ENCODE results near the gene CXCL6.

DNA sequence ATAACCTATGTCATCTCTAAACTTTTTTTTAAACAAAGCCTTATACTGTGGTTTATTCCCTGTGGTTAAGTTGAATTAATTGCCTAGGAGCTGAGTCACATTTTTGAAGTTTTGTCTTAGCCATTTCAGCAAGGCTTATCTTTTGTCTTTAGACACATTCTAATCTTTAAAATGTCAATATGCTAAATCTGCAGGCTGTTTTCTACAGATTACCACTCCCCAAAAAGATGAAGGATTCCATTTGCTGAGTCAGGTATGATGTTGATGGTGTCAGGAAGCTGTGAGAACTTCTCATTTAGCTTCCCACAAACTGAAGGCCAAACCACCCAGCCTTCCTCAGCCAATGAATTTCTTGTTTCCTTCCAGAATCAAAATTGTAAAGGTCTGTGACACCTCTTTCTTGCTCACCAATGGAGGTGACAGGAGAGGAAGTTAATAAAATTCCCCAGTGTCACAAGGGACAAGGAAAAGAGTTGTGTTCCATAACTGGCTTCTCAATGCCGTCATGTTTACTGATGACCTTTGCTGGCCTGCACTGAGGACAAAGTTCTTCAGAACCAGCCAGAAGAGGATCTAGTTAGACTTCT lies 3.7 kb upstream of the CXCL6 start:
- TF ChIP-seq, protein P1, sequence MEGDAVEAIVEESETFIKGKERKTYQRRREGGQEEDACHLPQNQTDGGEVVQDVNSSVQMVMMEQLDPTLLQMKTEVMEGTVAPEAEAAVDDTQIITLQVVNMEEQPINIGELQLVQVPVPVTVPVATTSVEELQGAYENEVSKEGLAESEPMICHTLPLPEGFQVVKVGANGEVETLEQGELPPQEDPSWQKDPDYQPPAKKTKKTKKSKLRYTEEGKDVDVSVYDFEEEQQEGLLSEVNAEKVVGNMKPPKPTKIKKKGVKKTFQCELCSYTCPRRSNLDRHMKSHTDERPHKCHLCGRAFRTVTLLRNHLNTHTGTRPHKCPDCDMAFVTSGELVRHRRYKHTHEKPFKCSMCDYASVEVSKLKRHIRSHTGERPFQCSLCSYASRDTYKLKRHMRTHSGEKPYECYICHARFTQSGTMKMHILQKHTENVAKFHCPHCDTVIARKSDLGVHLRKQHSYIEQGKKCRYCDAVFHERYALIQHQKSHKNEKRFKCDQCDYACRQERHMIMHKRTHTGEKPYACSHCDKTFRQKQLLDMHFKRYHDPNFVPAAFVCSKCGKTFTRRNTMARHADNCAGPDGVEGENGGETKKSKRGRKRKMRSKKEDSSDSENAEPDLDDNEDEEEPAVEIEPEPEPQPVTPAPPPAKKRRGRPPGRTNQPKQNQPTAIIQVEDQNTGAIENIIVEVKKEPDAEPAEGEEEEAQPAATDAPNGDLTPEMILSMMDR (conservative IDR thresholded peaks at IDR 0.05), result no peak
- no peak for TF ChIP-seq ZFX (IDR thresholded peaks at IDR 0.05)

All from C4-2B (cell line).